HG02588 (cell line): ENCODE measurements around the gene SMIM12.

Source experiments
- ATAC-seq: cut with Tn5 transposase; IDR thresholded peaks from one replicate; pipeline ENCODE4 v1.9.1; 2021; ENCODE audit warnings: mild to moderate bottlenecking, moderate library complexity; ENCODE audit not compliant: unreplicated experiment

Gene SMIM12

GRCh38 chr1:34803770-34804169 is 55.8 kb downstream of the SMIM12 start:
- no peak for ATAC-seq
